ENCODE data around the gene BARX1.

DNA sequence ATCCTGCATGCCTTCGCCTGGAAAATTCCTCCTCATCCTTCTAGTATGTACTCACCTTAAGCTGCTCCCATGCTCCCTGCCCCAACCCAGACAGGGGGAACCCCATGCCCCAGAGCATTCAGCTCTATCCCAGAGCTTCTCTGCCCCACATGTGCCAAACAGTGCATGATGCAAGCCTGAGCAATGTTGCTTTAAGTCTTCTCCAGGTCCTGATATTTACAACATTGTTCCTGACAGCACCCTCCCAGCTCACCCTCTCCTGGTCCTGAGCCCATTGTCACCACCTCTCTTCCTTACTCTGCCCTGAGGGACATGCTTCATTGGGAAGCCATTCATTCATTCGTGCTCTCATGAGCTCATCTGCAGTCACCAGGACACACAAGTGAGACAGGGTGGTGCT is 23.4 kb upstream of the BARX1 start:
- no peak for TF ChIP-seq SMC3 (IDR thresholded peaks at IDR 0.05; ENCODE audit: borderline replicate concordance, low read length)
- no peak for TF ChIP-seq SREBF1 (IDR thresholded peaks at IDR 0.05; ENCODE audit: low read length)
- TF ChIP-seq JUND (IDR thresholded peaks at IDR 0.05; ENCODE audit: low read depth, low read length): no peak
- TF ChIP-seq, protein P1, sequence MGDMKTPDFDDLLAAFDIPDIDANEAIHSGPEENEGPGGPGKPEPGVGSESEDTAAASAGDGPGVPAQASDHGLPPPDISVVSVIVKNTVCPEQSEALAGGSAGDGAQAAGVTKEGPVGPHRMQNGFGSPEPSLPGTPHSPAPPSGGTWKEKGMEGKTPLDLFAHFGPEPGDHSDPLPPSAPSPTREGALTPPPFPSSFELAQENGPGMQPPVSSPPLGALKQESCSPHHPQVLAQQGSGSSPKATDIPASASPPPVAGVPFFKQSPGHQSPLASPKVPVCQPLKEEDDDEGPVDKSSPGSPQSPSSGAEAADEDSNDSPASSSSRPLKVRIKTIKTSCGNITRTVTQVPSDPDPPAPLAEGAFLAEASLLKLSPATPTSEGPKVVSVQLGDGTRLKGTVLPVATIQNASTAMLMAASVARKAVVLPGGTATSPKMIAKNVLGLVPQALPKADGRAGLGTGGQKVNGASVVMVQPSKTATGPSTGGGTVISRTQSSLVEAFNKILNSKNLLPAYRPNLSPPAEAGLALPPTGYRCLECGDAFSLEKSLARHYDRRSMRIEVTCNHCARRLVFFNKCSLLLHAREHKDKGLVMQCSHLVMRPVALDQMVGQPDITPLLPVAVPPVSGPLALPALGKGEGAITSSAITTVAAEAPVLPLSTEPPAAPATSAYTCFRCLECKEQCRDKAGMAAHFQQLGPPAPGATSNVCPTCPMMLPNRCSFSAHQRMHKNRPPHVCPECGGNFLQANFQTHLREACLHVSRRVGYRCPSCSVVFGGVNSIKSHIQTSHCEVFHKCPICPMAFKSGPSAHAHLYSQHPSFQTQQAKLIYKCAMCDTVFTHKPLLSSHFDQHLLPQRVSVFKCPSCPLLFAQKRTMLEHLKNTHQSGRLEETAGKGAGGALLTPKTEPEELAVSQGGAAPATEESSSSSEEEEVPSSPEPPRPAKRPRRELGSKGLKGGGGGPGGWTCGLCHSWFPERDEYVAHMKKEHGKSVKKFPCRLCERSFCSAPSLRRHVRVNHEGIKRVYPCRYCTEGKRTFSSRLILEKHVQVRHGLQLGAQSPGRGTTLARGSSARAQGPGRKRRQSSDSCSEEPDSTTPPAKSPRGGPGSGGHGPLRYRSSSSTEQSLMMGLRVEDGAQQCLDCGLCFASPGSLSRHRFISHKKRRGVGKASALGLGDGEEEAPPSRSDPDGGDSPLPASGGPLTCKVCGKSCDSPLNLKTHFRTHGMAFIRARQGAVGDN (IDR thresholded peaks at IDR 0.05): no peak
- TF ChIP-seq, protein P2, sequence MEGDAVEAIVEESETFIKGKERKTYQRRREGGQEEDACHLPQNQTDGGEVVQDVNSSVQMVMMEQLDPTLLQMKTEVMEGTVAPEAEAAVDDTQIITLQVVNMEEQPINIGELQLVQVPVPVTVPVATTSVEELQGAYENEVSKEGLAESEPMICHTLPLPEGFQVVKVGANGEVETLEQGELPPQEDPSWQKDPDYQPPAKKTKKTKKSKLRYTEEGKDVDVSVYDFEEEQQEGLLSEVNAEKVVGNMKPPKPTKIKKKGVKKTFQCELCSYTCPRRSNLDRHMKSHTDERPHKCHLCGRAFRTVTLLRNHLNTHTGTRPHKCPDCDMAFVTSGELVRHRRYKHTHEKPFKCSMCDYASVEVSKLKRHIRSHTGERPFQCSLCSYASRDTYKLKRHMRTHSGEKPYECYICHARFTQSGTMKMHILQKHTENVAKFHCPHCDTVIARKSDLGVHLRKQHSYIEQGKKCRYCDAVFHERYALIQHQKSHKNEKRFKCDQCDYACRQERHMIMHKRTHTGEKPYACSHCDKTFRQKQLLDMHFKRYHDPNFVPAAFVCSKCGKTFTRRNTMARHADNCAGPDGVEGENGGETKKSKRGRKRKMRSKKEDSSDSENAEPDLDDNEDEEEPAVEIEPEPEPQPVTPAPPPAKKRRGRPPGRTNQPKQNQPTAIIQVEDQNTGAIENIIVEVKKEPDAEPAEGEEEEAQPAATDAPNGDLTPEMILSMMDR (IDR thresholded peaks at IDR 0.05 in 2 of 3, conservative IDR thresholded peaks at IDR 0.05 in 1 of 3; ENCODE audit: control insufficient read depth in 2 of 3, extremely low read depth in 1 of 3, insufficient read depth in 1 of 3, low read depth in 3 of 3, low read length in 3 of 3): no peak
- TF ChIP-seq ZNF384 (IDR thresholded peaks at IDR 0.05; ENCODE audit: borderline replicate concordance, low read depth, low read length): no peak
- TF ChIP-seq, protein P3, sequence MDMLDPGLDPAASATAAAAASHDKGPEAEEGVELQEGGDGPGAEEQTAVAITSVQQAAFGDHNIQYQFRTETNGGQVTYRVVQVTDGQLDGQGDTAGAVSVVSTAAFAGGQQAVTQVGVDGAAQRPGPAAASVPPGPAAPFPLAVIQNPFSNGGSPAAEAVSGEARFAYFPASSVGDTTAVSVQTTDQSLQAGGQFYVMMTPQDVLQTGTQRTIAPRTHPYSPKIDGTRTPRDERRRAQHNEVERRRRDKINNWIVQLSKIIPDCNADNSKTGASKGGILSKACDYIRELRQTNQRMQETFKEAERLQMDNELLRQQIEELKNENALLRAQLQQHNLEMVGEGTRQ (IDR thresholded peaks at IDR 0.05; ENCODE audit: borderline replicate concordance, low read depth, low read length): no peak
- TF ChIP-seq POLR2AphosphoS5 (IDR thresholded peaks at IDR 0.05; ENCODE audit: low read length): no peak
- TF ChIP-seq BACH1 (IDR thresholded peaks at IDR 0.05; ENCODE audit: borderline replicate concordance): no peak
- TF ChIP-seq YY1 (IDR thresholded peaks at IDR 0.05; ENCODE audit: low read depth, low read length): no peak
